Right lung (tissue), 10 donors: Measurements from ENCODE around the gene DIRAS1. TPM values are rescaled to one million over a fixed set of nuclear protein-coding genes. Genes with fewer than 3 reads are reported as not detected.

Source experiments
- DNase-seq, 2 donors: peaks; one replicate each; pipeline ENCODE4 v3.0.0-alpha.2; 2013
- long read RNA-seq, 8 donors: transcript quantifications; one replicate each; lab custom pipeline, GENCODE V29; 2026
- polyA plus RNA-seq, 5 donors: library from polyadenylated mRNA; unstranded; fragments of 120-200 nt; gene quantifications; one replicate each; pipeline versions ENCODE4 v1.2.1 to v1.2.3, GENCODE V29; 2013; ENCODE audit warnings: inconsistent platforms in 1 of 5, low replicate concordance in 1 of 5; ENCODE audit not compliant: insufficient read length in 5 of 5, insufficient read depth in 1 of 5

Gene DIRAS1, protein sequence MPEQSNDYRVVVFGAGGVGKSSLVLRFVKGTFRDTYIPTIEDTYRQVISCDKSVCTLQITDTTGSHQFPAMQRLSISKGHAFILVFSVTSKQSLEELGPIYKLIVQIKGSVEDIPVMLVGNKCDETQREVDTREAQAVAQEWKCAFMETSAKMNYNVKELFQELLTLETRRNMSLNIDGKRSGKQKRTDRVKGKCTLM
- polyA plus RNA-seq = 1 to 10 TPM; 1.1 to 2.1 (median 1.3) TPM
- long read RNA-seq, donor 1, partial matches to known transcripts = 0 of 2 reads
- long read RNA-seq, donor 1, other reads (novel, unspliced or antisense) = 0 of 2 reads
- long read RNA-seq, donor 2 = 0 reads
- long read RNA-seq, donor 3, partial matches to known transcripts = 0 of 1 reads
- long read RNA-seq, donor 3, other reads (novel, unspliced or antisense) = 0 of 1 reads
- long read RNA-seq, donor 4, partial matches to known transcripts = 0 of 1 reads
- long read RNA-seq, donor 4, other reads (novel, unspliced or antisense) = 0 of 1 reads
- long read RNA-seq, donor 5, partial matches to known transcripts = 0 of 2 reads
- long read RNA-seq, donor 5, other reads (novel, unspliced or antisense) = 0 of 2 reads
- long read RNA-seq, donor 6, partial matches to known transcripts = 0 of 1 reads
- long read RNA-seq, donor 6, other reads (novel, unspliced or antisense) = 0 of 1 reads
- long read RNA-seq, donor 7, partial matches to known transcripts = 0 of 1 reads
- long read RNA-seq, donor 7, other reads (novel, unspliced or antisense) = 0 of 1 reads
- long read RNA-seq, donor 8 = 0 reads

DNA sequence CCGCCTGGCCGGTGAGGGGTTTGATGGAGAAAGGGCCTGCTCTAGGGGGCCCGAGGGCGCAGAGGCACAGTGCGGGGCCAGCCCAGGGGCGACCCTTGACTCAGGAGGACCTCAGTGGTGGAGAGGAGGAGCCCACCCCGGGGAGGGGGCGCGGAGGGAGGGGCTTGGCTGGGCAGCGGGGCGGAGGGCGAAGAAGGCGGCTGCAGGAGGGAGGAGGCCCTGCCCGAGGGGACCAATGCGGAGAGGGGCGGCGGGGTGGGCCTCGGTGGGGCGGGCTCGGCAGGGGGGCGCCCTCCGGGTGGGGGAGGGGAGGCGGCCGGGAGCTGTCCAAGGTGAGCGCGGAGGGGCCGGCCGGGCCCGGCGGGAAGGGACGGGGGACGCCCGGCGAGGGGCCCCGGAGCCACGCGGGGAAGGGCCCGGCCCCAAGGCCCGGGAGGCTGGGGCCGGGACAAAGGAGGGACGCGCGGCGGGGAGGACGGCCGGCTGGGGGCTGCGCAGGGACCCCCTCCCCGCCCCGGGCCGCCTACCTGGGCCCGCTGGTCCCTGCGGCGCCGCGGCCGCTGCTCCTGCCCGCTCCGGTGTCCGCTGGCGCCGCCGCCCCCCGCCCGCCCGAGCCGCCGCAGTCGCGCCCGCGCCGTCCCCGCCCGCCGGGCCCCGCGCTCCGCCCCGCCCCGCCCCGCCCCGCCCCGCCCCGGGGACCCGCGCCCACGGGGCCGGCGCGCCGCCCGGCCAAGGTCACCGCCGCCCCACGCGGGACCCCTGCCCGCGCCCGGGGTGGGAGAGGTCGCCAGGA lies at the start of gene DIRAS1:
TSS of gene DIRAS1 (minus strand) at position 596 of the 793 bp plus-strand sequence. CDS start 3,566 bp downstream, outside the sequence.
- no peak for DNase-seq

DNA sequence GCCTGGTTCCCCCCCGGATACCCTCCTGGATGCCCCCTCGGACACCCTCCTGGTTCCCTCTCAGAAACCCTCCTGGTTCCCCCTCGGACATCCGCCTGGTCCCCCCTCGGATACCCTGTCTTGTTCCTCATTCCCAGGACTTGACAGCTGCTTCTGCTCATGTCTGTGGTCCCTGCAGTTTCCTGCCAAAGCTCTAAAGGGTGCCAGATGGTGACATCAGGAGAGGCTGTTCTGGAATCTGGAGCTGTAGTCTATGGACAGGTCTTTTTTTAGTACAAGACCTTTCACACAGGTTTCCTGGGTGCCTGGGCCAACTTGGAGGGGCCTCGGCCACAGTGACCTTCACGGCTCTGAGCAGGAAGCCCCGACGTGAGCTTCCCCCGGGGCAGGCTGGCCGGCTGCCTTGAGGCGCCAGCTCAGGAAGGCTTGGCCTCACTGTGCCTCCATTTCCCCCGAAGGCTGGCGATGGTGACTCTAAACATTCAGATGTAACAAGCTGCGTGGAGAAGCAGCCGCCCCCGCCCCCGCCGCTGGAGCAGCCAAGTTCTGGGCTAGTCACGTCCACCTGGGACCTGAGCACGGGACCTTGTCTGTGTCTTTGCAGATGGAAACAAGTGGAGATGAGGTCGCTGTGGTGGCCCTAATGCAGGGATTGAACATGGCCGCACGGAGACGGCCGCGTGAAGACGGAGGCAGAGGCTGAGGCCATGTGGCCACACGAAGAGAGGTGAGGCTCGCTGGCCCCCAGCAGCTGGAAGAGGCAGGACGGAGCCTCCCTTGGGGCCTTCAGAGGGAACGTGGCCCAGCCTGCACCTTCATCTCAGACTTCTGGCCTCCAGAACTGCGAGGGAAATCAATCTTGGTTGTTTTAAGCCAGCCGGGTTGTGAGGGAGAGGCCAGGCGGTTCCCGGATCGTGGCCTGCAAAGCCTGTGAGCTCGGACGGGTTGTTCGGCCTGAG lies 49.2 kb upstream of the DIRAS1 start:
- DNase-seq = peak; percentile 74 to 84

DNA sequence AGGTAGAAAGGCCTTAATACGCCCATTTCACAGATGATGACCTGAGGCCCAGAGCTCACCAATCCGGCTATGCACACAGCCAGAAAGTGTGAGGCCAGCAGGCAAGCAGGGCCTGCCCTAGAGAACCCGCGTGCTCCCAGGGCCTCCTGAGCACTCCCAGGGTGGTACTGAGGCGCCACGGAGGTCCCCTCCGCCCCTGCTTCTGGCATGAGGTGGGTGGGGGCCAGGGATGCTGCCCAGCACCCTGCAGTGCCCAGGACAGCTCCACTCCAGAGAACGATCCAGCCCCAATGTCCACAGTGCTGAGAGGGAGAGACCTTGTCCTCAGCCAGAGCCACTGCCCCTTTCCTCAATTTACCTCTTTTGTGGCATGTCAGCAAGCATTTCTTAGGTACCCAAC lies 48.0 kb upstream of the DIRAS1 start:
- no peak for DNase-seq

DNA sequence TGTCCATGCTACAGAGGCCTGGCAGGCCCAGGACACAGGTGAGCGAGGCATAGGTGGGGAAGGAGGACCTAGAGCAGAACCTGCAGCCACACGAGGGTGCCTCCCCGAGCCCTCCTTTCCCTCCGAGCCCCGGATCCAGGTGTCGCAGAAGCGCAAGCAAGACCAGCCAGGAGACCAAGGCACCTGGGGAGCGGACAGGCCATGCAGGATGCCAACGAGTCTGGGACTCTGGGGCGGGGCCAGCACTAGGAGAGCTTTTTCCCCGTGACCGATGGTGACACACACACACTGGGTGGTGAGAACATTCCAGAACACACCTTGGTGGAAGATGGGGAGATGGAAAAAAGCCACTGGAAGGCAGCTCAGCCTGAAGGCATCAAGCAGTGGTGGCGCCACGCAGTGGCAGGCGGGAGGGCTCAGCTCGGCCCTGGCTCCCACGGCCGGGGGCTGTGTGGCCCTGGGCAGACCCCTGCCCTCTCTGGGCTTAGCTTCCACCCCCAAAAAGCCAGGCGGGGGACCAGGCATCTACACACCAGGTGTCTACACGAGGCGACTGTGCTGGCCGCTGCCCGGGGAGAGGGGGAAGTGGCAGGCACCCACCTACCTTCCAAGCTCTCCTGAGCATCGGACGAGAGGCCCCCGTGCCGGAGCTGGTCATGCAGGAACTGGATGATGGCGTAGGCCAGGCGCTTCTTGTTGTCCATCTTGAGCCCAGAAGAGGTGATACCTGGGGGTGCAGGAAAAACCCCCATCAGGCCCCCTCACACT lies 47.4 kb upstream of the DIRAS1 start:
- no peak for DNase-seq

DNA sequence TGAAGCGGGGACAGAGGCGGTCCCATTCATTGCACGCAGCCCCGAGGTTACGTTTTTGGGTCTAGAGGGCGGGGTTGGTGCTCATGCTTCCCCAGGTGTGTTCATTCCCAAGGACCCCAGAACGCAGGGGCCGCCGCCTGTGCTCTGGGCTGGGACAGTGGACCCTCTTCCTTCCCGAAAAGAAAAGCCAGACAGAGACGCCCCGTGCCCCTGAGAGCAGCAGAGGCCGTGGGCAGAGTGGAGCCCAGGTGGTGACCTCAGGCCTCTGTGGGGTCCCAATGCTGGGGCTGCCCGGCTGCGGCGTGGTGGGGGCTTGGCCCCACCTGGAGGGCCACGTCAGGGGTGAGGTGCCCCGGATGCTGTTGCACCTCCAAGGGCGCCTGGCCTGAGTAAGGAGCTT lies 46.5 kb upstream of the DIRAS1 start:
- DNase-seq = no peak

DNA sequence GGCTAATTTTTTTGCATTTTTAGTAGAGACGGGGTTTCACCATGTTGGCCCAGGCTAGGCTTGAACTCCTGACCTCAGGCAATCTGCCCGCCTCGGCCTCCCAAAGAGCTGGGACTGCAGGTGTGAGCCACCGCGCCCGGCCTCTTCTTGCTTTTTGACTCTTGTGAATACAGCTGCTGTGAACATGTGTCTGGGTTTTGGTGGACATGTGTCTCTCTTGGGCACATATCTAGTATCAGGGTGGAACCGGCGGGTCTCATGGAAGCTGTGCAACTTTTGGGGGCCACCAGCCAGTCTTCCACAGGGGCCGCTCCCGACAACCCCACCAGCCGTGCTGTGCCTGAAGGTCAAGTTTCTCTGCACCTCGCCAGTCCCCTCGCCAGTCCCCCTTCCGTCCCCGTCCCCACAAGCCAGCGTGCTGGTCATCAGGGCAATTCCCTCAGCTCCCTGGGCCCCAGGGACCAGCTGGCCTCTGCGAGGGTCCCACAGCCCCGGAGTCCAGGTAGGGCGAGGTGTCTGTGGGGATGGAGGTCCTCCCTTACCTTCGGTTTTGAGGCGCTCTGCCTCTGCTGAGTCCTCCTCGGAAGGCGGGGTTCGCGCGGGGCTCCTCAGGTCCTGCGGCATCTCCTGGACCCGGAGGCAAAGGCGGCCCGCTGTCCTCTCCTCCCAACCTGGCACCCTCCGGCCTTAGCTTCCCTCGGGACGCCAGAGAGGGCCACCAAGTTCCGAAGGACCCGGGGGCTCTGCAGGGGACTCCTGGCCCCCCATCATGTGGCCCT lies 45.6 kb upstream of the DIRAS1 start:
- no peak for DNase-seq

DNA sequence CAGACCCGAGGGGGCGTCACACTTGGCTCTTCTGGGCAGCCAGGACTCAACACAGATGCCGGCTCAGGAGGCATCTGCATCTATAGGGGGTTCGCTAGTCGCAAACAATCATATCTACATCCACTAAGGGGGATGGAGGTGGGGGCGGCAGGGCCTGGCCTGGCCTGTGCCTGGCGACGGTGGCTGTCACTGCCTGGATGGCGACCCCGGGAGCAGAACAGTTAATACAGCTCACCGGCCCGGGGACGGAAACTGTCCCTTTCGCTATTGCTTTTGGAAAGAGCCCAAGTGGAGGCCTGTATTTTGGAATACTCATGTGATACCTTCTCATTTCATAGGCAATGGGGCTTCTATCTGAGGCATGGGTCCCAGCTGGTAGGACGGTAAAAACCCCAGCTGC lies 44.2 kb upstream of the DIRAS1 start:
- DNase-seq = no peak

DNA sequence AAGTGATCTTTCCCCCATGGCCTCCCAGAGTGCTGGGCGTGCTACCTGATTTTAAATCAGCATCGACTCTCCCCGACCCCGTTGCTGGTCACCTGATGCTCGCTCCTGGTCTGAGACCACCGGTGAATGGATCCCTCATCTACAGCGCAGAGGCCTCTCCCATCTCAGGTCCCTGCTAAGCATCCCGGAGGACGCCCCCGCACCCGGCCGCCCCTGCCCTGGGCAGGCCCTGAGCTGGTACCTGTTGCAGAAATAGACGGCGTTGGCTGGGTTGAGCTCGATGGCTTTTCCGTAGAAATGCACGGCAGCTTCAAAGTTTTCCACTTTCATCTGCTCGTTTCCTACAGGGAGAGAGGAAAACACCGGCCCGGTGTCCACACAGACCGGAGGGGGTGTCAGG lies 43.8 kb upstream of the DIRAS1 start:
- DNase-seq = no peak

DNA sequence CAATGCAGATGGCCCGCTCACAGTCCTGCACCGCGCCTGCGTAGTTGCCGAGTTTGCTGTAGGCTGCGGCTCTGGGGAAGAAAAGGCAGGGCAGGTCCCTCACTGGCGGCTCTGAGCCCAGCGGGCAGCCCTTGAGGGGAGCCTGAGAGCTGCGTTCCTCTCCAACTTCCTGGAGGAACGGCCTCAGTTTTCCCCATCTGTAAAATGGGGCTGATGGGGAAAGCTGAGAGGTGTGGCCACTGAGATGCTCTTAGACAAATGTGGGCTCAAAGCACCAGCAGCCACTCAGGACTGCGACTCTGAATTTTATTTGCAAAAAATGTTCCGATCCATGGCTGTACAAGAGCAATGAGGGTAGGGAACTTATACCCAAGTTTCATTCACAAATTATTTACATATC lies 42.5 kb upstream of the DIRAS1 start:
- no peak for DNase-seq

DNA sequence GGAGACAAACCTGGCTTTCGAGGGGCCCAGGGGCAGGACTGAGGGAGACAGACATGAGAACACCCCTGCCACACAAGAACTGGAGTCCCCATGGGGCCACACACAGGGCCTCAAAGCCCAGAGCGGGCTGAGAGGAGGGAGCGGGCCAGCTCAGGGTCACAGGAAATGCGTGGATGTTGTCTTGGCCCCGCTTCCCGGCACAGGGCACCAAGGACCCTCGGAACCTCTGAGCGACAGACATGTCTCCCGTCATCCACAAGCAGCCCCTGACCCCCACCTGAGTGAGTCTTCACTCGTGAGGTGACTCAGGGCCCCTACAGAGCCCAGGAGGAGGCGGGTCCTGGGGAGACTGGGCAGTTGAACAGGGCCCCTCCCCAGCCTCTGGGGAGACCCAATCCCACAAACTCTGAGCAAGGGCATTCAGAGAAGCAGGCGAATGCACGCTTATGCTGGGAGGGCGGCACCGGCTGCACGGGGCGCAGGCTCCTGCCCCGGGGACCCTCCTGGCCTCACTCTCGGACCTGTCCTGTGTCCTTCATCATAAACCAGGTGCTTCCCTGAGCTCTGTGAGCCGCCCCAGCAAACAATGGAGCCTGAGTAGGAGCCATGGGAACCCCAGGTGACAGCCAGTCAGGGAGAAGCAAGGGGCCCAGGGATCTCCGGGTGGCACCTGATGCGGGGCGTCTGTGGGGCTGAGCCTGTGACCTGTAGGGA lies 41.8 kb upstream of the DIRAS1 start:
- DNase-seq = no peak

DNA sequence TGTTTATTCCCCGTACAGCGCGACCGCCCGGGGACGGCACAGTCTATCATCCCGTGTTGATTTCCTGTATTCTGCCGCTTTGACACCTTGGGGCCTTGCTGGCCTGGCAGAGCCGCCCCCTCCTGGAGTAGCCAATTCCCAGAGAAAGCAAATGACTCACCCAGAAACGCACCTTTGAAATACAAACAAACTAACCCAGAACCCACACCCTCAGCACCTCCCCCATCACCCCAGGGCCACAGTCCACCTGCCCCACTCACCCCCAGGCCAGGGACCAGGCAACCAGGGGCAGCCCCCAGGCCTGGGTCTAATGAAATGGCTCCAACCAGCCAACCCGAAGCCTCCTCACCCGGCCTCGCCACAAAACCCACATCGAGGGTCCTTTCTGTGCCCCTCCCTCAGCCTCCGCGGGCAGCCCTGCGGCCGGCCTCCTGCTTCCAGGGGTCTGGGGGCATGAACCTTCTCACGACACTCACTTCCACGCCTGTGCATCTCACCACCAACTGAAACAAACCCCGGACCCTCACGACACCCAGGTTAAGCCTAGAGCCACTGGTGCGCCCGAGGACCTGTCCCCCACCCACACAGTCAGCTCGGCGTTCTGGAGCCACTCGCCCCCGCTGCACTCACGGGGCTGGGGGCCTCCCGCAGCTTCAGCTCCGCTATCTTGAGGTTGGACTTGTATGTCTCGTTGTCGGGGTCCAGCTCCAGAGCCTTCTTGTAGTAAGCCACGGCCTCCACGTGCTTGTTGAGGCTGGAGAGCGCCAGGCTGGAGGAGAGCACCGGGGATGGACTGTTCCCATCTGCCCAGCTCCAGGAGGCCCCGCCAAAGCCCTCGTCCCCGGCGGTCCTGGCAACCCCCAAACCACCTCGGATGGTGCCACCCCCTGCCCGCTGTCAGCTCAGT lies 41.0 kb upstream of the DIRAS1 start:
- DNase-seq = no peak

DNA sequence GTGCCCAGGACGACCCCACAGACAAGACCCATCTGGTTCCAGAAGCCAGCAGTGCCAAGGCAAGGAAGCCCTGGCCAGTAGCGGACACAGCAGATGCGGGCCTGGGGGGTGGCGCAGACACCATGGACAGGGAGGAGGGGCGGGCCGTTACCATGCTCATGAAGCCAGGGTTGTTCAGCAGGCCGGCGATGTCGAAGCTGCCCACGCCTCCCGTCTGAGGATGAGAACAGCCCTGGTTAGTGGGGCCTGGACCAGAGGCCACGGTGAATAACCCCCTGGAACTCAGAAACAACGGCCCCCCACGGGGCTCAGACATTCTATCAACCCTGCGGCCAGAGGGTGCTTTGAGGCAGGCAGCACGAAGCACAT lies 40.1 kb upstream of the DIRAS1 start:
- no peak for DNase-seq

DNA sequence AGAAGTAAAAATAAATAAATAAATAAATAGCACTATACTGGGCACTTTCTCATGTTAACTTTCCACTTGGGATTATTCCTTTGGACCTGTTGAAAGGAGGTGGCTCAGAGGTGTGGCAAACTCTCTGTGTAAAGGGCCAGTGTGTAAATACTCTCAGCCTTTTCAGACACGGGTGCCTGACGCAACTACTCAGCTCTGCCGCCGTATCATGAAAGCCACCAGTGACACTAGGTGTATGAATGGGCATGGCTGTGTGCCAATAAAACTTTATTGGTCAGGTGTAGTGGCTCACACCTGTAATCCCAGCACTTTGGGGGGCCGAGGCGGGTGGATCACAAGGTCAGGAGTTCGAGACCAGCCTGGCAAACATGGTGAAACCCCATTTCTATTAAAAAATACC lies 38.8 kb upstream of the DIRAS1 start:
- DNase-seq = no peak

DNA sequence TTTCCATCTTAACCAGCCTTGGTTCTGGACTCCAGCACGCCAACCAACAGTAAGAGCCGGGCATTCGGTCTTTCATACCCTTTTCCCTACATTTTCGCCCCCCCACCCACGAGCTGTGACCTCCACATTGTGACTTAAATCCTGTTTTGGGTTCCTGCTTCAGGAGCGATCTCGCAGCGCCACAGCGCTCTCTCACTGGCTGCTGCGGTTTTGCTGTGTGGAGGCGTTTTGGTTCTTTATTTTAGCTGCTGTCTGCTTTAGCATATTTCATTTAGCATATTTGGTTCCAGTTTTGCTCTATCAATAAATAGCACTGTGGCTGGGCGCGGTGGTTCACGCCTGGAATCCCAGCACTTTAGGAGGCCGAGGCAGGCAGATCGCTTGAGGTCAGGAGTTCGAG lies 38.2 kb upstream of the DIRAS1 start:
- DNase-seq = no peak

DNA sequence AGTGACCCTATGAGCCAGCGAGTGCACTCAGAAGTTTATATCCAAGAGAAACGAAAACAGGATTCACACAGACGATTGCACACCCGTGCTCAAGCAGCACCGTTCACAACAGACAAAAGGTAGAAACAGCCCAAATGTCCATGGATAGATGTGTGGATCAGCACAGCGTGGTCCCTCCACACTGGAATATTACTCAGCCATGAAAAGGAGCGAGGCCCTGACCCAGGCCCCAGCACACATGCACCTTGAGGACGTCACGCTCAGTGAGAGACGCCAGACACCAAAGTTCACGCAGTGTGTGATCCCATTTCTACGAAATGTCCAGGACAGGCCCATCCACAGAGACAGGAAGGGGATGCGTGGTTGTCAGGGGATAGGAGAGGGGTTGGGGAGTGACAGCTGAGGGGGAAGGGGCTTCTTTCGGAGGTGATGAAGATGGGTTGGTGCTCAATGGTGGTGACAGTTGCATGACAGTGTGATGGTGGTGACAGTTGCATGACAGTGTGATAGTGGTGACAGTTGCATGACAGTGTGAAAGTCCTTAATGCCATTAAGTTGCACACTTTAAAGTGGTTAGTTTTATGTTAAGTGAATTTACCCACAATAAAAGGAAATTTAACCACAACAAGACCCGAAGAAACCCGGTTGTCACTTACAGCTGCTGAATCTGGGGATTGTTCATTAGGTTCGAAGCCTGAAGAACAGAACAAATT lies 37.6 kb upstream of the DIRAS1 start:
- no peak for DNase-seq

DNA sequence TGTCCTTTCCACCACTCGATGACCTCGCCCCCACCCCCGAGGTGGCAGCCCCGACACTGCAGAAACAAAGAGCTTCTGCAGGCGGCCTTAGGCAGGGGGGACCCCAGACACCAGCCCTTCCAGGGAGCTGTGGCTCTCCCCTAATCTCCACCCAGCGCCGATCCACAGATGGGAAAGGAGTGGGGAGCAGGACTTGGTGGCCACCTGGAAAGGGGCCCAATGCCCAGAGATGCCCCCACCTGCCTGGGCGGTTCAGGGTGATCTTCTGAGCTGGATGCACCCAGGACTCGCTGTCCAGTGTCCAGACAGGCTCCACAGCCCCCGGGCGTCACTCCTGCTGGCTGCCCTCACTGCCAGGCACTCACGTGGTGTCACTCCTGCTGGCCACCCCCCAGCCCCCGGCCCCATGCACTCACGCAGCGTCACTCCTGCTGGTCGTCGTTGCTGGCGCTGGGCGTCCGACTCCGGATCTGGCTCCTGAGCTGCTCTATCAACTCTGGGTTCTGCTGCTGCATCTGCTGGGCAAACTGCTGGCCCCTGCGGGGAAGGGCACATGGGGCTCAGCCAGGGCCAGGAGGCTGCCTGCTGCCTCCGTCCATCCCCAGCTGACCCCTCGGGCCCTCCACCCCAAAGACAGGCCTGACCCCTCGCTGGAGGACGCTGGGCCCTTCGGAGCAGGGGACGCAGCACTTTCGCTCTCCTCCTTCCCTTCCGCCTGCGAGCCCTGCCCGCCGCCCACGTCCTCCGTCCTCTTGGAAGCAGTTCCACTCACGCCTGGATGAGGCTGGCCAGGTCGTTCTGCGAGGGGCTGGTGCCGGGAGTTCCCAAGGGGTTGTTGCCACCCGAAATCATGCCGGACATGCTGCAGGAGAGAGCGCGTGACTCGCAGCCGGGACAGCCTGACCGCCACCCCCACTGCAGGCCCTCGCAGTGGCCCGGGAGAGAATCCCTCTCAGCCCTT lies 36.0 kb upstream of the DIRAS1 start:
- DNase-seq = no peak
